Astrocyte of the spinal cord (primary cell): ENCODE data around the gene BAG3.

Experiments used
- DNase-seq: peaks from one replicate; pipeline ENCODE4 v3.0.0; 2011; ENCODE audit warnings: low read depth, low spot score
- H3K4me3 ChIP-seq: 2 replicates; pipeline ENCODE4 v1.5.1; 2011; ENCODE audit warnings: low read depth, mild to moderate bottlenecking, low read length, moderate library complexity
- in situ Hi-C: cut with HindIII; loops from 2 replicates; pipeline ENCODE4 v1.10.0; 2017; ENCODE audit warnings: low sequenced_read_pairs
- TF ChIP-seq, protein P1 (sequence below): IDR thresholded peaks from 2 replicates; pipeline ENCODE4 v1.5.1; 2012; ENCODE audit warnings: low read depth, mild to moderate bottlenecking, low read length, inconsistent platforms

BAG3 gene

DNA sequence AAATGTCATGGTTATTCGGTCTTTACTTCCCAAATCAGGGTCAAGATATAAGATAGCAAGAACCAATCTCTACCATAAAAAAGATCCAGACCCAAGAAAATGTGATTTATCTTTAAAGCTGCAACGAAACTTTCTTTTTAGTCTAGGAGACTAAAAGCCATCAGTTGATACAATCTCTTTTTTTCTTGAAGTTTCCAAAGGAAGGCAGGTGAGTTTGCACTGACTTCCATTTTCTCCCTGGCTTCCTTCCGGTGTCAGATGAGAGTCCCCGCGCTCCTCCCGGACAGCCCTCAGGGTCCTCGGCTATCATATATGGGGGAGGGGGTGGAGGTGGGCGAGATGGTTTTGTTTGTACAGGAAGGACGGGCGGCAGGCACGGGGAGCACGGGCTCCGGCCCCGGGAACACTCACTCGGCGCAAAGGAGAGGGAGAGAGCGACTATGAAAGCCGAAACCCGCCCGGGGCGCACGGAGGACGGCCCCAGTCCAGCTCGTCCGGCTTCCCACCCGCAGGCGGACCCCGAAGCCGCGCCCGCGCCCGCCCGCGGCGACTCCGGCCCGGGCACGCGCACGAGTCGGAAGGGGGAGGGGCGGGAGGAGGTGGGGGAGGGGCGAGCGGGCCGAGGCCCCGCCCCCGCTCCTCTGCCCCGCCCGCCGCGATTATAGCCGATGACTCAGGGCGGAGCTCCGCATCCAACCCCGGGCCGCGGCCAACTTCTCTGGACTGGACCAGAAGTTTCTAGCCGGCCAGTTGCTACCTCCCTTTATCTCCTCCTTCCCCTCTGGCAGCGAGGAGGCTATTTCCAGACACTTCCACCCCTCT, at the start of gene BAG3:
BAG3 (plus strand) TSS at position 689 of the 822 bp plus-strand sequence. CDS start 296 bp downstream, outside the sequence.
- in situ Hi-C loops, result no loop called here
- peak; percentile 92 for DNase-seq
- TF ChIP-seq, protein P1, sequence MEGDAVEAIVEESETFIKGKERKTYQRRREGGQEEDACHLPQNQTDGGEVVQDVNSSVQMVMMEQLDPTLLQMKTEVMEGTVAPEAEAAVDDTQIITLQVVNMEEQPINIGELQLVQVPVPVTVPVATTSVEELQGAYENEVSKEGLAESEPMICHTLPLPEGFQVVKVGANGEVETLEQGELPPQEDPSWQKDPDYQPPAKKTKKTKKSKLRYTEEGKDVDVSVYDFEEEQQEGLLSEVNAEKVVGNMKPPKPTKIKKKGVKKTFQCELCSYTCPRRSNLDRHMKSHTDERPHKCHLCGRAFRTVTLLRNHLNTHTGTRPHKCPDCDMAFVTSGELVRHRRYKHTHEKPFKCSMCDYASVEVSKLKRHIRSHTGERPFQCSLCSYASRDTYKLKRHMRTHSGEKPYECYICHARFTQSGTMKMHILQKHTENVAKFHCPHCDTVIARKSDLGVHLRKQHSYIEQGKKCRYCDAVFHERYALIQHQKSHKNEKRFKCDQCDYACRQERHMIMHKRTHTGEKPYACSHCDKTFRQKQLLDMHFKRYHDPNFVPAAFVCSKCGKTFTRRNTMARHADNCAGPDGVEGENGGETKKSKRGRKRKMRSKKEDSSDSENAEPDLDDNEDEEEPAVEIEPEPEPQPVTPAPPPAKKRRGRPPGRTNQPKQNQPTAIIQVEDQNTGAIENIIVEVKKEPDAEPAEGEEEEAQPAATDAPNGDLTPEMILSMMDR, result no peak
- H3K4me3 ChIP-seq, result peak within 1 kb of the TSS; percentile 89

DNA sequence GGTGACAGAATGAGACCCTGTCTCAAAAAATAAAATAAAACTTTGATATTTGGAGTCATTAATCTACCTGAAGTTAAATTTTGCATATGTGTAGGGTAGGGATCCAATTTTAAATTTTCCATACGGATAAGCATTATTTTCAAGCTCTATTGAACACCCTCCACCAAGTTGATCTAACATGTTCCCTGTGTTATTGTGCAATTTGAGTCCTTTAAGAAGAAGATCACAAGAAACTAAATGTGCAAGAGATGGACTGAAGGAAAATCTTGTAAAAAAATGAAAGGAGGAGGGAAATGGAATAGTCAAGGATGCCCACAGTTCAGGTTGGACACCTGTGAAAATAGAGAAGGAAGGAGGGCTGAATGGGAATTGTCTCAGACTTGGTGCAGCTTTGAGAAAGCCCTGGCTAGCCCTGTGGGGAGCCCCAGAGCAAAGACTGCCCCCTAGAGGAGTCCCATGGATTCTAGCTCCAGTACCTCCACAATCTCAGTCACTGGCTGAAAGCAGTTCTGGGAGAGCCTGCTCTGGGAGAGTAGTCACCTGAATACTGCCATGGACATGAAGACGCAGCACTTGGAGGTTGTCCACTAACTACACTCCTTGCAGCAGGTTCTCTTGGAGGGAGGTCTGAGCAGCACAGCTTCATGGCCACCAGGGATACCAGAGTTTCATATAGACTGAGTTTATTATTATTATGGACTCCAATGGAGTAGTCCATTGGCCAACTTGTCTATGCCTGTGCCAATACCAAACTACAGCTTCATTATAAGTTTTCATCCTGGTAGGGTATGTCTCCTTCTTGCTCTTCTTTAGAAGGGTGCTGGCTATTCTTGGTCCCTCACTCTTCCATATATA, 48.7 kb upstream of the BAG3 start:
- no peak for DNase-seq

DNA sequence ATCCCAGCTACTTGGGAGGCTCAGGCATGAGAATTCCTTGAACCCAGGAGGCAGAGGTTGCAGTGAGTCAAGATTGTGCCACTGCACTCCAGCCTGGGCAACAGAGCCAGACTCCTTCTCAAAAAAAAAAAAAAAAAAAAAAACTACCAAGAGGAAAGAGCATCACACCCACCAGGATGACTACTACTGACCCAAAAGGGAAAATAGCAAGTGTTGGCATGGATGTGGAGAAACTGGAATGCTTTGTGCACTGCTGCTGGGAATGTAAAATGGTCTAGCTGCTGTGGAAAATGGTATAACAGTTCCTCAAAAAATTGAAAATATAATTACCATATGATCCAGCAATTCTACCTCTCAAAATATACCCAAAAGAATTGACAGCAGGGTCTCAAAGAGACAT, 46.7 kb upstream of the BAG3 start:
- DNase-seq, result no peak
- no peak overlapping the region for H3K4me3 ChIP-seq
- in situ Hi-C loops, result no loop called here
- TF ChIP-seq, protein P1, result no peak

More for the DNA sequence above, 48.7 kb upstream of the BAG3 start:
- TF ChIP-seq, protein P1, result peak; percentile 59
- in situ Hi-C loops, result no loop called here
- H3K4me3 ChIP-seq, result no peak overlapping the region

DNA sequence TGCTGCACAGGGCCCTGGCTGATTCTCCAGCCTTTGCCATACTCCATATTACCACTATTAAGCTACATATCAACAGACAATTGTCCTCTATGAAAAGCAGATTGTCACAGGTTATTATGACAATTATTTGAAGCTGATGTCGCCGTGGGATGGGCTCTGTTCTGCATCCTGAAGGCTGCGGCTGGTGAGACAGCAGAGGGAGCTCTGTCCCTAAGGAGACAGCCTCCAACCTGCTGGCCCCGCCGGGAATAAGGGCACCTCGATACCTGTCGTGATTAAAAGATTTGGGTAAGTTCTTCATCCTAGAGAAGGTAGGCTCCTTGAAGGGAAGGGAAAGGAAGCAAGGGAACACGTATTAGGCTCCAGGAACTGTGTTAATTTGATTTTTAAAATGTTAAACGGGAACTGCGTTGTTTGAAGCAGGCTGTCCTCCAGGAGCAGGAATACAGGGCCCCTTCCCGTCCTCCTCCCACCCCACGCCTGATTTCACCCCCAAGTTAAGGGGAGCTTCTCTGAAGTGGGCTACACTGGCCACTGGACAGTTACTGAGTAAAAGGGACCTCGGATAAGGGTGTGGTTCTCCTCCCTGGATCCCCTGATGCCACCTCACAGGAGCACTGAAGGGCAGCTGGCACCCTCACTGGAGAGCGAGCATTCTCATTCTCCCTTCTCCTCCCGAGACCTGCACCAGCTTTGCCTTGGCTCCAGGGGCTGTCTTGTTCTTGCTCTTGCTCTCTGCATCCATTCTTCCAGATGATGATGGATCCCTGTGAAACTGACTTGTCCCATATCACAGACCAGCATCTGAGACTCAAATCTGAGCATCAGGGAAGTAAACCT, 42.6 kb upstream of the BAG3 start:
- peak; percentile 32 for DNase-seq
- H3K4me3 ChIP-seq, result no peak overlapping the region
- in situ Hi-C loops, result no loop called here
- TF ChIP-seq, protein P1, result peak; percentile 85

DNA sequence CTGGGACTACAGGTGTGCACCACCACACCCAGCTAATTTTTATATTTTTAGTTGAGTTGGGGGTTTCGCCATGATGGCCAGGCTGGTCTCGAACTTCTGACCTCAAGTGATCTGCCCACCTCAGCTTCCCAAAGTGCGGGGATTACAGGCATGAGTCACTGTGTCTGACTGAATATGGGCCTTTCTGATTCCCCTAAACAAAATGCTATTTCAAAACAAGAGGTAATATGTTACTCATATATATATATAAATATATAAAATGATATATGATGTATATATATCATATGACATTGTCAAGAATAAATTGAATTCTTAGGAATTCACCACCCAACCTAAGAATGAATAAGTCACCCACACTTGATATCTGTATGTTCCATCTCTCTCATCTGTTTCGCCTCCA, 41.7 kb upstream of the BAG3 start:
- no peak overlapping the region for H3K4me3 ChIP-seq
- no peak for DNase-seq
- TF ChIP-seq, protein P1, result no peak
- in situ Hi-C loops, result no loop called here

DNA sequence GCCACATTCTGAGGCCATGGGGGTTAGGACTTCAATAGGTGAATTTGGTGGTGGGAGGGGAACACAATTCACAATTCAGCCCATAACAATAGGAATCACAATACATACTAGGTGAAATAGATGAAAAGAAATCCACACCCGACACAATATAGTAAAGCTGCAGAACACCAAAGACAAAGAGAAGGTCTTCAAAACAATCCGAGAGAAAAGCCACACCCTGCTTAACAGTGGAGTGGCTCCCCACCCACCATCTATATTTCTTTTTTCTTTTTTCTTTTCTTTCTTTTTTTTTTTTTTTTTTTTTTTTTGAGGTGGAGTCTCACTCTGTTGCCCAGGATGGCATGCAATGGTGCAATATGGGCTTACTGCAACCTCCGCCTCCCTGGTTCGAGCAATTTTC, 39.7 kb upstream of the BAG3 start:
- no peak overlapping the region for H3K4me3 ChIP-seq
- in situ Hi-C loops, result no loop called here
- TF ChIP-seq, protein P1, result no peak
- no peak for DNase-seq
